Measurements from ENCODE around the gene TOR1A. TPM values are rescaled to one million over a fixed set of nuclear protein-coding genes. Genes with fewer than 3 reads are reported as not detected.

TOR1A gene
- total RNA-seq, 2 experiments from 2014 or later, result 54.6 to 56.9 TPM

- no peak for DNase-seq
- Mint-ChIP-seq H3K9me3 (no peaks in the 10 kb centered on the region), H3K36me3 (ENCODE audit: low read depth) (peaks cover 31% of the 10 kb centered on the region), H3K4me1 (peaks cover 19% of the 10 kb centered on the region), H3K27ac (no peak overlapping the region), H3K4me3 (no peak overlapping the region), H3K27me3 (no peaks in the 10 kb centered on the region)
- ChIA-PET CTCF (interaction anchor here (0.7 to 1.2 kb wide), 3 partner anchors 10 to 59 kb away, joined by 3 to 5 read pairs (median 3); no protein-coding TSS in a partner anchor), POLR2A (interaction anchor here (0.7 to 1.2 kb wide), 5 partner anchors 9 to 38 kb away, joined by 3 to 4 read pairs (median 3); partner anchors contain the start of gene C9orf78)
Measured at GRCh38 chr9:129848712-129849441, 24.9 kb upstream of the TOR1A start.

DNA sequence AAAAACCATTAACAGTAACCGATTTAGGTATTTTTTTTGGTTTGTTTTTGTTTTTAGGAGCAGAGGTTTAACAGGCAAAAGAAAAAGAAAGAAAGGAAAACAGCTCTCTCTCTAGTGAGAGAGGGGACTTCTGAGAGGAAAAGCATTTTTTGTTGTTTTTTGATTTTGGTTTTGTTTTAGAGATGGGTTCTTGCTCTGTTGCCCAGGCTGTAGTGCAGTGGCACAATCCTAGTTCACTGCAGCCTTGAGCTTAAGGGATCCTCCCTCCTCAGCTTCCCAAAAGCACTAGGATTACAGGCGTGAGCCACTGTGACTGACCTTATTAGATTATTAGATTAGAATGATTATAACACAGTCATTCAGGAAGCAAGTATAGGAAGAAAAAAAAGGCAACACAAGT lies 21.4 kb upstream of the TOR1A start:
- no peaks in the 10 kb centered on the region for H3K27me3 Mint-ChIP-seq
- ChIA-PET CTCF (interaction anchor here (0.5 to 1.6 kb wide), 2 partner anchors 9 to 474 kb away, joined by 3 to 5 read pairs; partner anchors contain the start of genes C9orf78 and USP20), POLR2A (interaction anchor here (0.7 to 2.6 kb wide), 5 partner anchors 10 to 40 kb away, joined by 3 to 10 read pairs (median 5); no protein-coding TSS in a partner anchor)
- H3K4me3 Mint-ChIP-seq, result no peak overlapping the region
- no peak for DNase-seq
- H3K9me3 Mint-ChIP-seq, result no peaks in the 10 kb centered on the region
- H3K27ac Mint-ChIP-seq, result peak overlapping the region; percentile 58
- peaks cover 19% of the 10 kb centered on the region for H3K4me1 Mint-ChIP-seq
- peaks cover 12% of the 10 kb centered on the region for H3K36me3 Mint-ChIP-seq (ENCODE audit: low read depth)

GRCh38 chr9:129841071-129841470 lies 17.1 kb upstream of the TOR1A start:
- H3K9me3 Mint-ChIP-seq, result no peaks in the 10 kb centered on the region
- POLR2A ChIA-PET, result interaction anchor here (2.3 kb wide), 1 partner anchor 23 kb away, joined by 7 read pairs; no protein-coding TSS in a partner anchor
- peaks cover 60% of the 10 kb centered on the region for H3K4me1 Mint-ChIP-seq
- no peak overlapping the region for H3K4me3 Mint-ChIP-seq
- no peak overlapping the region for H3K27ac Mint-ChIP-seq
- CTCF ChIA-PET, result no interaction called here
- no peaks in the 10 kb centered on the region for H3K27me3 Mint-ChIP-seq
- DNase-seq, result no peak
- H3K36me3 Mint-ChIP-seq (ENCODE audit: low read depth), result peaks cover 26% of the 10 kb centered on the region

GRCh38 chr9:129840034-129840433 lies 16.1 kb upstream of the TOR1A start:
- ChIA-PET CTCF (no interaction called here), POLR2A (interaction anchor here (2.3 kb wide), 1 partner anchor 24 kb away, joined by 7 read pairs; no protein-coding TSS in a partner anchor)
- Mint-ChIP-seq H3K27me3 (no peaks in the 10 kb centered on the region), H3K27ac (peak overlapping the region; percentile 44), H3K4me3 (no peak overlapping the region), H3K9me3 (no peaks in the 10 kb centered on the region), H3K4me1 (peaks cover 56% of the 10 kb centered on the region), H3K36me3 (ENCODE audit: low read depth) (peaks cover 33% of the 10 kb centered on the region)
- no peak for DNase-seq

- Mint-ChIP-seq H3K27me3 (no peaks in the 10 kb centered on the region), H3K36me3 (ENCODE audit: low read depth) (peaks cover 39% of the 10 kb centered on the region), H3K4me1 (peaks cover 56% of the 10 kb centered on the region), H3K4me3 (no peak overlapping the region), H3K9me3 (no peaks in the 10 kb centered on the region), H3K27ac (peak overlapping the region; percentile 71)
- ChIA-PET CTCF (interaction anchor here (0.7 to 1.4 kb wide), 3 partner anchors 9 to 46 kb away, joined by 3 to 7 read pairs (median 6); no protein-coding TSS in a partner anchor), POLR2A (interaction anchor here (1.0 to 6.4 kb wide), 5 partner anchors 11 to 48 kb away, joined by 3 to 145 read pairs (median 3); no protein-coding TSS in a partner anchor)
- DNase-seq, result no peak
Measured at GRCh38 chr9:129839324-129840023, 15.5 kb upstream of the TOR1A start.

DNA sequence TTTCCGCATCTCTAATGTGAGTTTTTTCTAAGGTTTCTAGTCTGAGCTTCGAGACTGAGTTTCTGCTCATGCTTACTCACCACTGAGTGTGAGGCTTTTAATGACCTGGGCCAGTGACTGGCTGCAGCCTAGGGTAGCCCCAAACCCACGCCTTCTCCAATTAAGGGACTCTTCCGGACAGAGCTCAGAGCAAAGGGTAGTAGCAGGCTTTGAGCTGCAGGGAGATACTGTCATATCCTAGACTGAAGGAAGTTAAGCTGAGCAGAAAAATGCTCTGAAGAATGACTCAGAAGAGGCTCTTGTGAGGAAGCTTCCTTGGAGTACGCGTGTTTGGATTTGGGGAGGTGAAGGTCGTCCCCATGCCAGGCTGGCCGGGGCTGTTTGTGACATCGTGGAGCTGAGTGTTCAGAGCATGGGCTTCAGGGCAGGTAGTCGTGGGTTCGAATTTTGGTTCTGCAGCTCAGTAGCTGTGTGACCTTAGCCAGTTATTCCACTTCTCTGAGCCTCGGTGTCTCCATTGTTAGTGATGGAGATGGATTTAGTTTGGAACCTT lies 14.8 kb upstream of the TOR1A start:
- Mint-ChIP-seq H3K9me3 (no peaks in the 10 kb centered on the region), H3K4me3 (peak overlapping the region; percentile 40), H3K27ac (peak overlapping the region; percentile 71), H3K36me3 (ENCODE audit: low read depth) (peaks cover 45% of the 10 kb centered on the region), H3K27me3 (no peaks in the 10 kb centered on the region), H3K4me1 (peaks cover 63% of the 10 kb centered on the region)
- DNase-seq, result no peak
- POLR2A ChIA-PET, result interaction anchor here (0.9 to 6.4 kb wide), 6 partner anchors 12 to 74 kb away, joined by 3 to 145 read pairs (median 3); no protein-coding TSS in a partner anchor
- CTCF ChIA-PET, result interaction anchor here (0.7 to 1.4 kb wide), 3 partner anchors 10 to 47 kb away, joined by 3 to 7 read pairs (median 6); no protein-coding TSS in a partner anchor

GRCh38 chr9:129836311-129837007 lies 12.5 kb upstream of the TOR1A start:
- H3K4me3 Mint-ChIP-seq, result peak overlapping the region; percentile 99
- ChIA-PET CTCF (interaction anchor here (0.8 to 1.8 kb wide), 4 partner anchors 8 to 53 kb away, joined by 3 to 5 read pairs (median 4); no protein-coding TSS in a partner anchor), POLR2A (interaction anchor here (0.8 to 6.4 kb wide), 9 partner anchors 8 to 203 kb away, joined by 3 to 145 read pairs (median 8); partner anchors contain the start of gene TOR1A)
- no peaks in the 10 kb centered on the region for H3K9me3 Mint-ChIP-seq
- peaks cover 55% of the 10 kb centered on the region for H3K36me3 Mint-ChIP-seq (ENCODE audit: low read depth)
- H3K4me1 Mint-ChIP-seq, result peaks cover 69% of the 10 kb centered on the region
- H3K27ac Mint-ChIP-seq, result peak overlapping the region; percentile 86
- H3K27me3 Mint-ChIP-seq, result no peaks in the 10 kb centered on the region
- peak; percentile 49 for DNase-seq

DNA sequence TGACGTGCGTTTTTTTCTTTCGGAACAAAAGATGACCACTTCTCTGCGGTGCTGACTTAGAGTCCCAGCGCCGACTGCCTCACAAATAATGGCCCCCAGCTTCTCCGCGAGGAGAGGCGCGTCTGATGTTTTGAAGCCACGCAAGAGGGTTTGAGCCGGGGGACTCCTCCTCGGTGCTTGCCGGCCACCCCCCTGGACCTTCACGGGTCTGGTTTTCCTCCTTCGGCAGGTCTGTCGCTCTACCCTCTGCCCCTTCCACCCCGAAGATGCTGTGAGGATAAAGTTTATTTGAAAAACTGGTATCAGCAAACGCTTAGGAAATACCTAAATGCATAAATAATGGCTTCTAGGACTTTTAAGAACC lies 11.9 kb upstream of the TOR1A start:
- H3K27ac Mint-ChIP-seq, result peak overlapping the region; percentile 86
- H3K9me3 Mint-ChIP-seq, result no peaks in the 10 kb centered on the region
- H3K36me3 Mint-ChIP-seq (ENCODE audit: low read depth), result peaks cover 55% of the 10 kb centered on the region
- H3K4me1 Mint-ChIP-seq, result peaks cover 63% of the 10 kb centered on the region
- ChIA-PET CTCF (interaction anchor here (1.8 kb wide), 1 partner anchor 9 kb away, joined by 5 read pairs; no protein-coding TSS in a partner anchor), POLR2A (interaction anchor here (0.8 to 6.4 kb wide), 12 partner anchors 8 to 208 kb away, joined by 3 to 145 read pairs (median 4); partner anchors contain the start of gene TOR1A)
- peak overlapping the region; percentile 99 for H3K4me3 Mint-ChIP-seq
- H3K27me3 Mint-ChIP-seq, result no peaks in the 10 kb centered on the region
- no peak for DNase-seq

GRCh38 chr9:129835128-129835859 lies 11.4 kb upstream of the TOR1A start, which contains the start of the genes C9orf78 and USP20:
C9orf78 (minus strand) TSS chr9:129835275; CDS start chr9:129835221, 54 bp downstream.
USP20 (plus strand) TSS chr9:129835458; CDS start chr9:129852556, 17,098 bp downstream.
- Mint-ChIP-seq H3K4me3 (peak within 1 kb of the TSS; percentile 99), H3K27ac (peak within 1 kb of the TSS; percentile 96), H3K27me3 (no peaks in the 10 kb centered on the region), H3K36me3 (ENCODE audit: low read depth) (peaks cover 59% of the 10 kb centered on the region), H3K9me3 (no peaks in the 10 kb centered on the region), H3K4me1 (peaks cover 60% of the 10 kb centered on the region)
- DNase-seq, result peak; percentile 97
- ChIA-PET POLR2A (interaction anchor here (0.6 to 6.4 kb wide), 21 partner anchors 9 to 255 kb away, joined by 3 to 145 read pairs (median 4); partner anchors contain the start of genes GPR107, TOR1A and TOR1B), CTCF (interaction anchor here (0.5 to 1.8 kb wide), 5 partner anchors 9 to 265 kb away, joined by 3 to 10 read pairs (median 3); no protein-coding TSS in a partner anchor)

- no peaks in the 10 kb centered on the region for H3K27me3 Mint-ChIP-seq
- H3K9me3 Mint-ChIP-seq, result no peaks in the 10 kb centered on the region
- peaks cover 53% of the 10 kb centered on the region for H3K4me1 Mint-ChIP-seq
- peak overlapping the region; percentile 99 for H3K4me3 Mint-ChIP-seq
- peaks cover 66% of the 10 kb centered on the region for H3K36me3 Mint-ChIP-seq (ENCODE audit: low read depth)
- peak; percentile 62 for DNase-seq
- POLR2A ChIA-PET, result interaction anchor here (0.6 to 6.4 kb wide), 18 partner anchors 10 to 264 kb away, joined by 3 to 145 read pairs (median 4); partner anchors contain the start of genes GPR107, TOR1A and TOR1B
- CTCF ChIA-PET, result interaction anchor here (0.5 to 1.5 kb wide), 6 partner anchors 51 to 265 kb away, joined by 3 to 10 read pairs (median 3); no protein-coding TSS in a partner anchor
- peak overlapping the region; percentile 96 for H3K27ac Mint-ChIP-seq
Measured at GRCh38 chr9:129834489-129835127, 10.7 kb upstream of the TOR1A start.

Measured in activated CD4-positive, alpha-beta memory T cell treated with anti-CD3 and anti-CD28 coated beads, Interleukin-2, amount 10 ng/mL, durations not matched to agents 7 days and 5 days (primary cell).